DMS79 (cell line): ENCODE results near the gene CLTCL1.
A peak's percentile ranks its signal among the peaks of the same experiment; 100 is the strongest.

Source experiments
- DNase-seq: peaks from one replicate; lab custom pipeline; 2025; lab: John Stamatoyannopoulos, UW

CLTCL1 gene

GRCh38 chr22:19195796-19196731 lies 95.5 kb downstream of the CLTCL1 start:
- DNase-seq: no peak

DNA sequence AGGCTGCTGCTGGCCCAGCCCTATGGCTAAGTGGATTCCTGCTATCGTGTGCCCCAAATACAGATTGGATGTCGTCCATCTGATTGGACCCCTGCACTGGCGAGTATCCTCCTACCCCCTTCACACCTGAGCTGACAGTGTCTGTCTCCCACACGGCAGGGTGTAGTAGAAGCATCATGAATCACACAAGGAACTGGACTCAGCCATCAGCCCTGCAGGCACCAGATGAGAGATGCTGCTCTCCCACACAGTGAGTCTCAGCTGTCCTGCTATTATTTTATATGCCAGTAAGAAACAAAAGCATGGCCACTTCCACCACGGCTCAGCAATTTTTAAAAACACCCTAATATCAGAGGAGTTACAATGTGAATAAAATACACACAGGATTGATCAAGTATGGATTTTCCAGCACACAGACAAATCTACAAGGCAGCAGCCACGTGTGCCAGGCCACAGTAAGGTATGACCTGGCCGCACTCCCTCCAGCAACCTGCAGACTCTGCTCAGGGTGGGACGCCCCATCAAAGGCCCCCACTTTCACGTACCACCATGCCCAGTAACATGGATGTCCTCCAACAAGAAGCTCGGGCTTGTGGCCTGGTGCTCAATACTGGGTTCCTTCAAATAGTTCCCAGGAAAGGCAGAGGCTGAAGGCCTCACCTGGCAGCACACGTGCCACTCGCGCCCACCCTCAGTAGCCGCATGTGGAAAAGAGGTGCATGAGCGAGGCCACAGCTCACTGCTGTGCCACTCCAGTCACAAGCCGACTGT lies 96.6 kb downstream of the CLTCL1 start:
- no peak for DNase-seq

- DNase-seq: no peak
Observed at GRCh38 chr22:19193879-19194278, 97.6 kb downstream of the CLTCL1 start.

DNA sequence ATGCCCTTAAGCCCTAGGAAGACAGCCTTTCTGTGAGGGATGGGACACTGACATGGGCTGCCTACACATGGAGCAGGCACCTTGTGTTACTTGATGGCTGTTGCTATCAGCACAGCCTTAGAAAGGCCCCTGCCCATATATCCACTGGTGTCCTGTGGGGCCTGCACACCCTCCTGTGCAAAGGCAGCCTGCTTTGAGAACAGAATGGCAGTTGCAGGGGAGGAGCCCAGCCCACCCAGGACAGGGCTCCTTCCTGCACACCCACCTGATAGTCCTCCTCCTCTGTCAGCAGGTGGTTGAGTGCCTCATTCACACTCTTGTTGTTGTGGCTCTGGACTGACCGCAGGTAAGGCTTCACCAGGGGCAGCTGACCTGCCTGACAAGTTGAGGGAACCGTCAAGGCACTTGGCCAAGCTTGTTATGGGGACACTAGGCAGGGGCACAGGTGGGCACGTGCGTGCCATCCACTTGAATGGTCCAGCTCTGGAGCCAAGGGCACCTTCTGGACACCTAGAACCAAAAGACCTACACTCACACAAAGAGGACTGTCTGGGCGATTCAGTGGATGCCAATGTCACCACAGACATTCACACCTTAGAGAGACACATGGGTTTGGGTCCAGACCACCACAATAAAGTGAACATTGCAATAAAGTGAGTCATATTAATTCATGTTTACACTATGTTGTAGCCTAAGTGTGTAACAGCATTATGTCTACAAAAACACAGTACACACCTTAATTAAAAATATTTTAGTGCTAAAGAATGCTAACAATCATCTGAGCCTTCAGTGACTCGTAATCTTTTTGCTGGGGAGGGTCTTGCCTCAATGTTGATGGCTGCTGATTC lies 103.6 kb downstream of the CLTCL1 start:
- no peak for DNase-seq

- DNase-seq: no peak
Observed at GRCh38 chr22:19184276-19184997, 107.1 kb downstream of the CLTCL1 start.

GRCh38 chr22:19183216-19183615 lies 108.3 kb downstream of the CLTCL1 start:
- no peak for DNase-seq

DNA sequence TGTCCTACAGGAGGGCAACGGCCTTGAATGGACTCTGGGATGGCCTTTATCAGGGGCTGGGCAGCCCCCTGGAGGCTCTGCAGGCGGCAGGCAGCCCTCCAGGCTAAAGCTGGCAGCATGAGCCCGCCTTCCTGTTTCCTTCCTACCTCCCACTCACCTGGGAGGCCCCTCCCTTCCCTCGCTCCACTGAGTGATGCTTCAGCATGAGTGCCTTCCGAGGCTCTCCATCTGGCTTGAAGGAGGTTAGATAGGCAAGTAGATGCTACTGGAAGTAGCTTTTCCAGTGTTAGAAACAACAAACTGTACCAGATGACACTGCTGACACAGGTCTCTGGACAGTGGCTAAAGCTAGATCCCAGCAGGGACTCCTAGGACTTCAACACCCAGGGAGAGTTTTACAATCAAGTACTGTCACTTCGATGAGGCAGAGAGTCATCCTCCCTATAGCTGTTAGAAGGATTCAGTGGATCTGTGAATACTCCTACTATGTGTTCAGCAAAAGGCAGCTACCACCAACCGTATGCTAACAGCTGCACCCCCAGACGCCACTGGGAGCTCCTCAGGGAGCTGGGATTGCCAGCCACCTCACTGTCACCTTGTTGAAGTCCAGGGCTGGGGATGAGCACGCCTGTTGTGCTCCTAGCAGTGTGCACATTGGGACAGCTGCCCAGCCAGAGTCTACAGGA lies 108.9 kb downstream of the CLTCL1 start:
- DNase-seq: no peak

DNA sequence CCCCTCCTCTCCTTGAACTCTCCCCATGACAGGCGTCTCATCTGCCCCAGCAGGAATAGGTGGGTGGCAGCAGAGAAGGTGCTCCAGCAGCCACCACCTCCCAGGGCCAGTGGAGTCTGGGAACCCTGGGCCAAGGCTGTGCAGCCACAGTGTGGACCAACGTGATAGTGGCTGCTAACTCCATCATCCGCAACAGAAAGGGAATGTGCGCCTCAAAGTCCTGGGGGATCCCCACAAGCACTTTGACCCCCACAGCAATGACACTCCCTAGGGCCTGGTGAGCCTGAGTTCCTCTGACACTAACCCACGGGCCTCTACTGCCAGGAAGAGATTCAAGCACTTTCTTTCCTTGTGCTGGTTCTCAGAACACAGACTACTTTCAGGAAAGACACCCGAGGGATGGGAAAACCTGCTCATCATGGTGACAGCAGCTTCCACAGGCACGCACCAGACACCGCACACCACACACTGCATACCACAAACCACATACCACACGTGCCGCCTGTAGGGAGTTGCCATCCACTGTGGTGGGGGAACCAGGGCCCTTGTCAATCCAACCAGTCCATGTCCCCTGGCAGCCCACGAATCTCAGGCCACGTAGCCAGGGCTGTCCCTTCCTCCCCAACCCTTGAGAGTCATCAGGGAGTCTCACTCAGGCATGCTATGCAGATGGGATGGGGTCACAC lies 109.6 kb downstream of the CLTCL1 start:
- no peak for DNase-seq

- DNase-seq: no peak
Observed at GRCh38 chr22:19180740-19181410, 110.6 kb downstream of the CLTCL1 start.

DNA sequence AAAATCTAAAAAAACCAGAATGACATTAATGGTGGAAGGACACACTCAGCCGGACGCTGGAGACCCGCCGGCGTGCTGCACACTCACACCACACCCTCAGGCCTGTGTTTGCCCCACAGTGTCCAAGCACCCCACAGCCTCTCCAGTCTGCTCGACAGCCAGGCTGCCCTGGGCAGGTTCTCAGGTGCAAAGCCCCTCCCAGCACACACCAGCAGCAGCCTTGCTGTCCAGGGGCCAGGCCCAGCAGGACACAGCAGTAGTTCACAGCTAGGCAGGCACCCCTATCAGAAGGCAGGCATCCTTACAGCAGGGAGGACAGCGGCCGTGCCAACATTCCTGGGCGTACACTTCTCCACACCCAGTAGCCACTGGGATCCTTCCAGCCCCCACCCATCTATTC lies 111.3 kb downstream of the CLTCL1 start:
- DNase-seq: no peak

- no peak for DNase-seq
Observed at GRCh38 chr22:19179497-19180048, 111.9 kb downstream of the CLTCL1 start.

DNA sequence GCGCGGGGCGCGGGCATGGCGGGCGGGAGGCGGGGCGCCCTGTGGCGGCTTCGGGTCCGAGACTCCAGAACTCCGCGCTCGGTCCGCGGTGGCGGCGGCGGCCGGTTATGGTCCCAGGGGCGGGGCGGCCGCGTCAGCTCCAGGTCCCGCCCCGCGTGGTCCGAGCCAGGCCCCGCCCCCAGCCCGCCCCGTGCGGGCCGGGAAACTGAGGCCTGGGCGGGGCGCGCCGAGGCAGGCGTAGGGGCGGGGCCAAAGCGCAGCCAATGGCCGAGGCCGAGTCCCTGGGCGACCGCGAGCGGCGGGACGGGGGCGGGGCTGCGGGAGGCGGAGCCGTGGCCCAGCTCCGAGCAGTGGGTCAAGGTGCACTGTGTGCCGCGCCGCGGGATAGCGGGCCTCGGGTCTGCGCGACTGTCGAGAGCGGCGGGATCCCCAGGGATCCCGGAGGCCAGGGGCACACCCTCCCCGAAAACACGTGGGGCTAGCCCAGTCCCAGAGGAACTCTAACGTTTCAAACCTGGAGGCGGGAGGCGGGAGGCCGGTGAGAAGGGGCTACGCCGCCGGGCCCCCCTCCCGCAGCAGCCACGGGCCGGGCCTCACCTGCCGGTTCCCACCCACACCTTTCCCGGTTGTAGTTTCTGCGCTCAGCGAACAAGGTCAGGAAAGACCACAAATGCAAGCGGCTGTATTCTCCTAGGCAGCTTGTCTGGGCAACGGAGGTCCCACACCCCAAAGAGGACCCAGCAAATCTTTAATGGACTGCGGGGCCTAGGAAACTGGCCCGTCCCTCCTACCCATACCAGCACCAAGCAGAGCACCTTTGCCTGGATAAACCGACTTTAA lies 112.6 kb downstream of the CLTCL1 start, which contains the start of gene SLC25A1:
TSS of gene SLC25A1 (minus strand) at position 80 of the 840 bp plus-strand sequence. CDS start at position 17, 63 bp downstream.
- DNase-seq: peak; percentile 15

DNA sequence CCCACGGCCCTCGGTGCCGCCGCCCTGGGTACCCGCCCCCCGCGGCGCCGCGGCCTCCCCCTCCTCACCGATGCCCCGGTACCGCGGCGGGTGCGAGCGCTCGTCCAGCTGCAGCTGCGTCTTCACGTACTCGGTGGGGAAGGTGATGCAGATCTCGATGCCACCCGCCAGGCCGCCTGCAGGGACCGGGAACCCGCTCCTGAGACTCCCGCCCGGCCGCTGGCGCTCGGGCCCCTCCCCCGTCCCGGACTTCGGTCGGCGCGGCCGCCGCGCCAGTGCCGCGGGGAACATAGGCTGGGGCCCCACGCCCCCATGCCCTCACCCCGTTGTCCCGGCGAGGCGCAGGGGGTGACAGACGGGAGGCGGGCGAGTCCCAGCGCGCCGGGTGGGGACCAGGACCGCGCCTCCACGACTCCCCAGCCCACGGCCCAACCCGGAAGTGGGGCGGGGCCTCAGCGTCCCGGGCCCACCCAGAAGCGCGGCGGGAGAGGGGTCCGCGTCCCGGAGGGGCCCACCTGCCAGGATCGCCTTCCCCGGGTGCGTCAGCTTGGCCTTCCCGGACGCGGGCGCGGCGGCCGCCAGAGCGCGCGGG lies 113.4 kb downstream of the CLTCL1 start:
- no peak for DNase-seq

DNA sequence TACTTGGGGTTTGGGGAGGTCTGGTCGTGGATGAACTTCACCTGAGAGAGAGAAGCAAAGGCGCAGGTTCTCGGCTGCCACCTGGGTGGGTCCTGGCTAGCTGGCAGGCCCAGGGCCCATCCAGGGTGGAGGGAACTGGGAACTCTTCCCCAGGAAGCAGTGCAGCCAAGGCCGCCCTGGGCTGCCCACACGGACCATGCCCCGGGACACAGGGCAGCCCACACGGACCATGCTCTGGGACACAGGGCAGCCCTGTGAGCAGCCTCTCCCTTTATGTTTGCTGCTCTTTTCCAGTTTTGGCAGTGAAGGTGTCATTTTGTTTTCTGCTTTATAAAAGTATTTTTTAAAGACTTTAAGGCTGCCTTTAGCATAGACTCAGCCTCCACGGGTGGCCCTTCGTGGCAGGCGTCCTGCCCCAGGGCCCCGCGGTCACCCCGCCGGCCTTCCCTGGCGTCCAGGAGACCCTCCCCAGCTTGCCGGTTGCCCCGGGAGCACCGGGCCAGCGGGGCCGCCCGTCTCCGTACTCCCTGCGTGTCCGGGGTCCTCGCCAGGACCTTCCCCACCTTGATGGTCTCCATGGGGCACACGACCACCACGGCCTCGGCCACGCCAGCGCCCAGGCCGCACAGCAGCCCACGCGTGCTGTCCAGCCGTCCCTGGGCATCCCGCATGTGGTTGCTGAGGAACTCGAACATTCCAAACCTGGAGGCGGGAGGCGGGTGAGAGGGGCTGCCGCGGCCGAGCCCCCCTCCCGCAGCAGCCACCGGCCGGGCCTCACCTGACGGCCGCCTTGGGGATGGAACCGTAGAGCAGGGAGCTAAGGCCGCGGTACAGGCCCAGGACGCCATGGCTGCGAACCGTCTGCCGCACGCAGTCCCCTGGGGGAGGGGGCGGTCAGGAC lies 114.1 kb downstream of the CLTCL1 start:
- no peak for DNase-seq

- DNase-seq: no peak
Observed at GRCh38 chr22:19176732-19177131, 114.8 kb downstream of the CLTCL1 start.

DNA sequence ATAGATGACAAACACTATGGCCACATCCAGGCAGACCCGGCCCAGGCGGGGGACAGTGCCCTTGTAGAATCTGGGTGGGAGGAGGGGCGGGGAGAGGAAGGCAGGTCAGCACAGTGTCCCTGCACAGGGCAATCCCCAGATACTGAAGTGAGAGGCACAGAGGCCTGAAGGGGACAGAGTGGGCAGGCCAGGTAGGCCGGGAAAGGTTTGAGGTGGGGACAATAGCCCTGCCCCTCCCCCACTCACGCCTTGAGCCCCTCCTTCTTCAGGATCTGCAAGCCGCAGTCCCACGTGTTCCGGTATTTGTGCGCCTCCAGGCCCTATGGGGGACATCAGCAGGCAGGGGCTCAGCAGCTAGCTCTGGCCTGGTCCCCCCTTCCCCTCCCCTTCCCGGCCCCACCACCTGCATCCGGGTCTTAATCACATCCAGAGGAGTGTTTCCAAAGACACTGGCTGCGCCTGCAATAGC lies 115.3 kb downstream of the CLTCL1 start:
- DNase-seq: no peak
